Psoas muscle (tissue), 8 donors: Measurements from ENCODE around the gene RANBP17. TPM values are rescaled to one million over a fixed set of nuclear protein-coding genes. Genes with fewer than 3 reads are reported as not detected.

Source experiments
- ATAC-seq, 4 donors: fragments of 200-7000 bp; cut with Tn5 transposase; one replicate each; pipeline ENCODE4 v1.9.1; 2020; ENCODE audit warnings: moderate library complexity in 3 of 4, mild to moderate bottlenecking in 2 of 4
- DNase-seq, 2 donors: peaks; one replicate each; pipeline ENCODE4 v3.0.0-alpha.2; 2020
- H3K27ac ChIP-seq: fragments of 200-600 bp; one replicate; pipeline ENCODE4 v1.8.0; 2022
- H3K27me3 ChIP-seq, 3 donors: fragments of 200-600 bp in 1 of 3; one replicate each; pipeline versions ENCODE4 v1.6.1 to v1.8.0; 2013 to 2022; ENCODE audit warnings: low read length in 2 of 3, mild to moderate bottlenecking in 2 of 3, moderate library complexity in 1 of 3; ENCODE audit not compliant: insufficient read depth in 3 of 3
- H3K36me3 ChIP-seq, 2 donors: fragments of 200-600 bp in 1 of 2; one replicate each; pipeline versions ENCODE4 v1.6.1 to v1.8.0; 2013 to 2022; ENCODE audit warnings: low read depth in 1 of 2, mild to moderate bottlenecking in 1 of 2, moderate library complexity in 1 of 2; ENCODE audit not compliant: insufficient read depth in 1 of 2
- H3K4me1 ChIP-seq: fragments of 200-600 bp; one replicate; pipeline ENCODE4 v1.8.0; 2022
- H3K4me3 ChIP-seq: fragments of 200-600 bp; one replicate; pipeline ENCODE4 v1.8.0; 2022; ENCODE audit warnings: mild to moderate bottlenecking
- H3K9me3 ChIP-seq: fragments of 200-600 bp; one replicate; pipeline ENCODE4 v1.8.0; 2022
- CTCF ChIP-seq: fragments of 200-600 bp; IDR thresholded peaks from one replicate; pipeline ENCODE4 v1.8.0; 2022; ENCODE audit warnings: antibody characterized with exemption
- WGBS, 3 donors: extraction: QIAGEN DNeasy Blood & Tissue Kit; methylation state at CpG; one replicate each; pipeline versions ENCODE4 v1.1.6 to v1.1.7; 2013; 5-methylcytosine and 5-hydroxymethylcytosine counted together
- intact Hi-C, 2 donors: fragments of 100-400 bp; cut with DNase I; formaldehyde crosslinking; loops; one replicate each; pipeline versions ENCODE4 v1.11.0 to v1.14.2; 2022
- polyA plus RNA-seq, 3 donors: library from polyadenylated mRNA; stranded (reverse); fragments of 200-250 nt; gene quantifications; one replicate each; pipeline ENCODE4 v1.2.3, GENCODE V29; 2013
- total RNA-seq, 4 donors: library from RNA; stranded (reverse); fragmentation: NEBNext Ultra II Directional in 2 of 4; extraction: Animal tissue kit (Norgen Biotek cat#: 25700) in 2 of 4; gene quantifications; one replicate each; pipeline versions ENCODE4 v1.2.1 to v1.2.4, GENCODE V29; 2021 to 2023
- donor health status: healthy with polysubstance abuse.
- donor health status: DM: no; HTN: no; CAD: no; lungs with moderate emphysema.
- donor health status: Bipolar disorder and iron deficiency.
- donor health status: healthy.
- donor health status: DM: yes; HTN: yes; CAD: no.
- donor health status: DM: no; HTN: no; CAD: no.
- donor health status: DM: no; HTN: no; CAD: no.
- donor health status: DM: yes; HTN: yes; CAD: no.

The RANBP17 gene
- total and polyA plus RNA-seq, 7 donors, result 0.03 to 3.2 (median 1.0) TPM

DNA sequence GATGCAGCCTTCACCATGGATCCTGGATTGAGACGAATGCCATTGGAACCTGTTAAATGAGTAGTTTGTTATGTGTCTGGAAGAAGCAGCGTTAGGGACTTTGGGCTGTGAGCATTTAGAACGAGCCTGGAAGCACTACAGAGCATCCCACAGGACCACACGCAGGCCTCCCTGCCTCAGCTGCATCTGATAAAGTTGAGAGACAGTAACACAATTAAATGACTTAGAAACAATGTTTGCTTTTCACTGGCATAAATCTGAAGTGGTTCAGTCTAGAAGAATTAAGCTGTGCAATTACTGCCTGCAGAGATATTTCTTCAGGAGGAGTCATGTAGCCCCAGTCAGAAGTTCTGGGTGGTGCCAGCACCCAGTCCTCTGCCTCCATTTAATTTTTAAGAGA lies 437.4 kb downstream of the RANBP17 start:
- no peaks in the 10 kb centered on the region for H3K36me3 ChIP-seq
- DNase-seq (no peak), ATAC-seq (no peak)
- H3K27ac ChIP-seq, result no peak overlapping the region
- 77 to 87% (median 84%) methylated on average over 4 of the region's 4 CpGs for WGBS, 3 donors
- no peaks in the 10 kb centered on the region for H3K9me3 ChIP-seq
- H3K27me3 ChIP-seq, result peaks cover 0 to 5% (median 0%) of the 10 kb centered on the region in 3 donors
- TF ChIP-seq CTCF, result no peak
- no peaks in the 10 kb centered on the region for H3K4me1 ChIP-seq
- intact Hi-C loops, result no loop called here
- H3K4me3 ChIP-seq, result no peak overlapping the region

DNA sequence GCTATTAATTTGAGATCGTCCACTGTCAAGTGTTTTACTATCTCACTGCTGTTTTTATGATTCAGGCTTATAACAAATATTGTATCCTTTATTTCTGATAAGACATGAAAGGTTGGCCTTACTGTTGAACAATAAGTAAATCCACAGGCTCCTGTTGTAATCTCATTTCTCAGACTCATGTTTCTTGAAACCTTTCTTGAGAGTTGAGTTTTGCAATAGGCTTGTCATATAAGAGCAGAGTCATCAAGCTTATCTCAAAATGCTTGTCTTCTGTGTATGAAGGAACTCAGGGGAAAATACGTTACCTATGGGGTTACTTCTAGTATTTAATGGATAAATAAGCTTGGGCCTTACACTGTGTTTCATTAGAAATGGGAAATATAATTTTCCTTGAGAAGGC lies 438.0 kb downstream of the RANBP17 start:
- intact Hi-C loops, result no loop called here
- 96% methylated on average over 2 of the region's 2 CpGs for WGBS, 3 donors
- H3K27ac ChIP-seq, result no peak overlapping the region
- no peak overlapping the region for H3K4me3 ChIP-seq
- DNase-seq (no peak), ATAC-seq (no peak)
- H3K4me1 ChIP-seq, result no peaks in the 10 kb centered on the region
- H3K9me3 ChIP-seq, result no peaks in the 10 kb centered on the region
- H3K36me3 ChIP-seq, result no peaks in the 10 kb centered on the region
- H3K27me3 ChIP-seq, result peaks cover 0 to 8% (median 3%) of the 10 kb centered on the region in 3 donors
- no peak for TF ChIP-seq CTCF

- intact Hi-C loops, result no loop called here
- Histone ChIP-seq H3K9me3 (no peaks in the 10 kb centered on the region), H3K36me3 (no peaks in the 10 kb centered on the region)
Measured at GRCh38 chr5:171300358-171300757, 438.5 kb downstream of the RANBP17 start.

DNA sequence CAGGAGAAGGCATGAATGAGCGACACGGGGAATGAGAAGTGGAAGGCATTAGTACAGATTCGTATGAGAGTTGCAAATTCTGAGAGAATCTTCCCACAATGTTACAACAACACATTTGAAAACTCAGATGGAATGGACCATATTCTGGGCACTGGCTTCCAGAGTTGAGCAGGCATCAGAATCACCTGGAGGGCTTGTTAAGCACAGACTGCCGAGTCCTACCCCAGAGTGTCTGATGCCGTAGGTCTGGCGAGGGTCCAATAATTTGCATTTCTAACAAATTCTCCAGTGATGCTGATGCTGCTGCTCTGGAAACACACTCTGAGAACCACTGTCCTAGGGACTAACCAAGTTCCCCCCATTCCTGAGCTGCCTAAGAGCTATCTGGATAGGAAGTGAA lies 444.3 kb downstream of the RANBP17 start:
- 26 to 42% (median 36%) methylated on average over 6 of the region's 6 CpGs for WGBS, 3 donors
- H3K27me3 ChIP-seq, result peaks cover 3 to 64% (median 42%) of the 10 kb centered on the region in 3 donors

More at GRCh38 chr5:171300358-171300757, 438.5 kb downstream of the RANBP17 start:
- WGBS, 3 donors, result 90 to 93% (median 91%) methylated on average over 7 of the region's 7 CpGs
- DNase-seq (no peak), ATAC-seq (no peak)
- Histone ChIP-seq H3K4me1 (no peaks in the 10 kb centered on the region), H3K27ac (no peak overlapping the region), H3K4me3 (no peak overlapping the region), H3K27me3 (peaks cover 0 to 10% (median 8%) of the 10 kb centered on the region in 3 donors)
- TF ChIP-seq CTCF, result no peak

More for the DNA sequence above, 444.3 kb downstream of the RANBP17 start:
- intact Hi-C loops, result no loop called here
- Histone ChIP-seq H3K4me1 (peaks cover 17% of the 10 kb centered on the region), H3K4me3 (no peak overlapping the region), H3K36me3 (no peaks in the 10 kb centered on the region), H3K9me3 (no peaks in the 10 kb centered on the region), H3K27ac (no peak overlapping the region)
- DNase-seq, result no peak
- no peak for ATAC-seq
- TF ChIP-seq CTCF, result no peak
